DMS 273 treated with DMSO at 0.1 percent for 48 hours (cell line): ENCODE data around the gene DIDO1.
A peak's percentile ranks its signal among the peaks of the same experiment; 100 is the strongest.

Experiments used
- DNase-seq: peaks from one replicate; lab custom pipeline; 2025; lab: John Stamatoyannopoulos, UW

Gene DIDO1

DNA sequence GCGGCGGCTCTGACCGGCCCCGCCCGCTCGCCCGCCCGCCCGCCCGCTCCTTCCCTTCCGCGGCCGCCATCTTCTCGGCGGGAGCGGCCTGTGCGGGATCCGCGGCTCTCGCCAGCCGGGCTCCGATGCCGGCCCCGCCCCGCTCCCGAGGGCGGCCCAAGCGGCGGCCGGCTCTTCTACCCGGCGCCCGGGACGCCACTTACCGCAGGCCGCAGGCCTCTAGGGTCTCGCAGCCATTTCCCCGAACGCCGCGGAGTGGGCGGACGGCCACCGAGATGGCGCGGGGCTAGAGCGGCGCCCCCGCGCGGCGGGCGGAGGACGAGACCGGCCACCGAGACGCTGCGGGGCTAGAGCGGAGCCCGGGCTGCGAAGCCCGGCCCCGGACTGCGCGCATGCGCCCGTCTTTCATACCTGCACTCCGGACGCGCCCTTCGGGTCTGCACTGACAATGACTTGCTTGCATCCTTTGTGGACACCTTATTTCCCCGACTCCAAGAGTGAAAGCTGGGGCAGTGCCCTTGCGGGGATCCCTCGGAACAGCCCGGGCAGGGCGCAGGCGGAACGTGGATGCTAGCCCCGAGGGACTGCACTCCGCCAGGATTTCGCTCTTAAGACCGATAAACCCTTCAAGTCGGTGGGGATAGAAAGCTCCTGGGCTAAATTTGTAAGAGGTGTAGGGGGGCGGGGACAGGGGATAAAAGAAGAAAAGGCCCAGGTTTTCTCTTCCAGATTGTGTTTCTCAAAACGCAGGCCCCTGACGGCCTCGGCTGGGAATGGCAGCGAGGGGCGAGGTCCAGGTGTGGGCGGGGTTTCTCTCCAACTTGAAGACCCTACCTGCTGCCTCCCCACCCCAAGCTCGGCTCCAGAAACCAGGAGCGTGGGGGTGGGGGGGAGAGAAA, at the start of gene DIDO1:
TSS of gene DIDO1 (minus strand) at position 277 of the 899 bp plus-strand sequence.
- peak; percentile 64 for DNase-seq

GRCh38 chr20:62975251-62975760, 49.0 kb upstream of the DIDO1 start:
- no peak for DNase-seq

DNA sequence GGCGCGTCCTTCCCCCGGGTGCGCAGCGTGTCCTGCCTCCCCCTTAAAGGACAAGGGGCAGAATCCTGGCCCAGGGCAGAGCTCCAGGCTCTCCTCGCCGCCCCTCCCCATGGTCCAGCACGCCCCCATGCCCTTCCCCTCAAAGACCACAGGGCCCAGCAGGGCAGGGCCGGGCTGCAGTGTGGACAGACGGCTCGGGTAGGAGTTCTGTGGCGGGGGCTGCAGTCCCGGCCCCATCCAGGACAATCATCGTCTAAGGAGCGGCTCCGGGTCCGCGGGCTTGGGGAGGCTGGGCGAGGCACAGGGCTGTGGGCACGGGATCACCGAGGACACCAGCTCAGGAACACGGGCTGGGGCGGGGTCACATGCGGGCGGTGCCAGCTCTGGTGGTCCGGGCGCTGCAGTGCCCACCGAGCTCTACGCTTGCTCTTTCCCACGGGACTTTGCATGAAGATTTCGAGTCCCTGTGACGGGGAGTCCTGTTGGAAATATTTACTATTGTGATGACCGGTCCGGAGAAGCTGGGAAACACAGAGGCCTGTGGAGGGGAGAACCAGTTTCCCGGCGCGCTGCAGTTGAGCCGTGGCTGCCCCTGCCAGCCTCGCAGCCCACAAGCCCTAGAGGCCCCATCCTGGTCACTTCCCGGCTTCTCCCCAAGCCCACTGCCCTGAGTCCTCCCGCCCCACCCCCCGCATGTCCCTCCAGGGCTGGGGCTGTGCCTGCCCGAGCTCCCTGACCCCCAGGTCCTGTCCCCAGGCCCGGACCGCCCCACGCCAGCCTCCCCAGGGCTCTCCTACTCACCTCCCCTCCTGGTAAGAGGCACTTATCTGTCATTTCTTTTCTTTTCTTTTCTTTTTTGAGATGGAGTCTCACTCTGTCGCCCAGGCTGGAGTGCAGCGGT, 46.8 kb upstream of the DIDO1 start:
- no peak for DNase-seq

DNA sequence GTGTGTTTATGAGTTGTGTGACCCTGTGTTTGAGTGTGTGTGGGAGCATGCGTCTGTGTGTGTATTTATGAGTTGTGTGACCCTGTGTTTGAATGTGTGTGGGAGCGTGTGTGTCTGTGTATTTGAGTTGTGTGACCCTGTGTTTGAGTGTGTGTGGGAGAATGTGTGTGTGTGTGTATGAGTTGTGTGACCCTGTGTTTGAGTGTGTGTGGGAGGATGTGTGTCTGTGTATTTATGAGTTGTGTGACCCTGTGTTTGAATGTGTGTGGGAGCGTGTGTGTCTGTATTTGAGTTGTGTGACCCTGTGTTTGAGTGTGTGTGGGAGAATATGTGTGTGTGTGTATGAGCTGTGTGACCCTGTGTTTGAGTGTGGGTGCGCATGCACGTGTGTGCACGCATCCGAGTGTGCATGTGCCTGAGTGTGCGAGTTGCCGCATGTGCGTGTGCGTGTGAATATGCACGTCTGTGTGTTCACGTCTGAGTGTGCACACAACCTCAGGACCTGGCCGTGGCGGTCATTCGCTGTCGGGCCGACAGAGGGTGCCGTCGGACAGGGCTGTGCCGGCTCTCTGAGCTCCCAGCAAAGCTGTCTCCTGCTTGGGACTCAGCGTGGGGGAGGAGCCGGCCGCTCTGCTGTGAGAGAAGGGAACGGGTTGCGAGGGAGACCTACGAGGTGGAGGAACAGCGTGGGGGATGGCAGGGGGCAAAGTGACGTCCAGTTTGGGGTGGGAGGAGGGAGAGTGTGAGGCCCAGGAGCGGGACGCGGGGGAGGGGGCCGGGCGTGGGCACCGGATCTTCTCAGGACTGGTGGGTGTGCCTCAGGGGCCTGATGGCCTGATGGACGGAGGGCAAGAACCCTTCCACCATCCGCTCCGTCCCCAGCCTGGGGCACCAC, 45.9 kb upstream of the DIDO1 start:
- peak; percentile 44 for DNase-seq

GRCh38 chr20:62971211-62971949, 45.1 kb upstream of the DIDO1 start:
- DNase-seq, result no peak

DNA sequence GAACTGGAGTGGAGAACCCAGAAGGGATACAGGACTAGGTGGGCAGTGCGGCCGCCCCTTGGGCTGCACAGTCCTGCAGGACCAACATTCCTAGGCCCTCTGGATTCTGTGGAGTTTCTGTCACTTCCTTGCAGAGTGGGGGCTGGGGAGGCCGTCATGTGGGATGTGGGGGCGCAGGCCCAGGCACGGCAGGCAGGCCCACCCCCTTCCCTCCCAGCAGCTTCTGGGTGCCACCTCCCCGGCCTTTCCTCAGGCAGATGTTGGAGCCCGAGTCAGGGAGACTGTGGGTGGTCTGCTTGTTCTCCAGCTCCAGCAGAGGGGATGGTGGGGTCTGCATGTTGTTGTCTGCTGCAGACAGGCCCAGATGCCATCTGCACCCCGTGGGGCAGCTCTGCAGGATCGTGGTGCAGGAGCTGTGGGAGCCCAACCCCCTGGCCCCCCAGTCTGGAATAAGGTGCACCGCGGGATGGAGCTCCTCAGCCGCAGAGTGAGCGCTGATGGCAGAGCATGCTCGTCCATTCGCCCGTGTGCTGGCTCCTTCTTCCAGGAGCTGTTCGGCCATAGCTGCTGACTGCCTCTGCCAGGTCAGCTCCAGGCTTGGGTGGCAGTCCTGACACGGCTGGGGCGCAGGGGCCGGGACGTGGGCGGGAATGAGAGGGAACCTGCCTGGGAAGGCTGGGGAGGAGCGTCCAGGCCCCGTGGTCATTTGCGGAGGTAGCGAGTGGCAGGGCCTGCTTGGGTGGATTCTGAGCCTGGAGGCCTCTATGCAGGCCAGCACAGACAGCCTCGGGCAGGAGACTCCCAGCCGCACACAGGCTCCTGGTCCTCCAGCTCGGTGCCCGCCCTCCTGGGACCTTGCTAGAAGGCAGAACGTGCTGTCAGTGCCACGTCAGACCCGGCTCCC, 44.3 kb upstream of the DIDO1 start:
- no peak for DNase-seq

DNA sequence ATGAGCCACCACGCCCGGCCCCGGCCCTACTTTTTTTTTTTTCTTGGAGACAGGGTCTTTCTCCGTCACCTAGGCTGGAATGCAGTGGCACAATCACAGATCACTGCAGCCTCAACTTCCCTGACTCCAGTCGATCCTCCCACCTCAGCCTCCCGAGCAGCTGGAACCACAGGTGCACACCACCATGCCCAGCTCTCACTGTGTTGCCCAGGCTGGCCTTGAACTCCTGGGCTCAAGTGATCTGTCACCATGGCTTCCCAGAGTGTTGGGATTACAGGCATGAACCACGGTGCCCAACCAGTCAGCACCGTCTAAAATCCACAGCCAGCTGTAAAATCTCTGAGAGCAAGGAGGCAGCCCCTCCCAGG, 43.6 kb upstream of the DIDO1 start:
- no peak for DNase-seq

DNA sequence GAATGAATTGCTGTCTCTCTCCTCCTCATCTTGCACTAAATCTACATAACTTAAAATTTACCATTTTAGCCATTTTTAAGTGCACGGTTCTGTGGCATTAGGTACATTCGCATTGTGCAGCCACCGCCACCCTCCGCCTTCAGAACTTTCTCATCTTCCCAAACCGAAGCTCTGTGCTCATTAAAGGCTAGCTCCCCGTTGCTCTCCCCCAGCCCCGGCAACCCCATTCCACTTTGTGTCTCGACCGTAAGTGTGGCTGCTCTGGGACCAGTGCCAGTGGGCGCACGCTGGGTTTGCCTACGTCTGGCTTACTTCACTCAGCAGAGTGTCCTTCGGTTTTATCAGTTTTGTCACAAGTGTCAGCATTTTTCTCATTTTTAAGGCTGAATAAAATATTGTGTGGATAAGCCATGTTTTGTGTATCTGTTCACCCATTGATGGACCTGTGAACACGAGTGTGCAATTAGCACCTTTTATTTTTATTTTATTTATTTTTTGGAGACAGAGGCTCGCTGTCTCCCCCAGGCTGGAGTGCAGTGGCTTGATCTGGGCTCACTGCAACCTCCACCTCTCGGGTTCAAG, 43.0 kb upstream of the DIDO1 start:
- no peak for DNase-seq

DNA sequence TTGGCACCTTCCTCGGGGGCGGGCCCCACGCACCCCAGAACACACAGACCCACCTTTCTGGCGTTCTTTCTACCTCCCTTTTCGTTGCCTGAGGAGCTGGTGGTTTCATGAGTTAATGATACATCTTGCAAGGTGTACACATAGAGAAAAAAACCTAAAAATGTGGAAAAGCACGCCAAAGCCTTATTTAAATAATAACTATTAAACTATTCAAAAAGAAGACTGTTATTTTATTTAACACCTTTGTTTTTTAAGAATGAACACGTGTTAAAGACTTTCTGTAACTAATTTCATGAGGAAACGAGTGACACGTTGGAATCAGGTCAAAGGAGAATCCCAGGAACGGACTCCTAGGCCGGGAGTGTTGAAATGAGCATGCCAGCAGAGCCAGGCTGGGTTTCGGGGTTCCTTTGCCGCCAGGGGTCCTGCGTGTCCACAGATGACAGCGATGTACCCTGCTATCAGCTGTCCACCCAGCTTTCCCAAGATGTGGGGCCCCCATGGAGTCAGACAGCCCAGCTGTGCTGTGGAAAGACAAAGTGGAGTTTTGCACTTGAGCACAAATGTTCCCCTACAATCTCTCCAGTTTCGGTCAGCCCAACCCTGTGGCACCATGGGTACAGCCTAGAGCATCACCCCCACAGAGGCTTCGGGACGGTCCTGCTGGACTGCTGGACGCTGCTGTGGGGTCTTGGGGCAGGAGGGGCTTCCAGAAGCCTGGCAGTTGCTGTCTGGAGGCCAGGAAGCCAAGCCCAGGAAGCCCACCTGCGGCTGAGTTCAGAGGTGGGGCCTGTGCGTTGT, 42.3 kb upstream of the DIDO1 start:
- no peak for DNase-seq

DNA sequence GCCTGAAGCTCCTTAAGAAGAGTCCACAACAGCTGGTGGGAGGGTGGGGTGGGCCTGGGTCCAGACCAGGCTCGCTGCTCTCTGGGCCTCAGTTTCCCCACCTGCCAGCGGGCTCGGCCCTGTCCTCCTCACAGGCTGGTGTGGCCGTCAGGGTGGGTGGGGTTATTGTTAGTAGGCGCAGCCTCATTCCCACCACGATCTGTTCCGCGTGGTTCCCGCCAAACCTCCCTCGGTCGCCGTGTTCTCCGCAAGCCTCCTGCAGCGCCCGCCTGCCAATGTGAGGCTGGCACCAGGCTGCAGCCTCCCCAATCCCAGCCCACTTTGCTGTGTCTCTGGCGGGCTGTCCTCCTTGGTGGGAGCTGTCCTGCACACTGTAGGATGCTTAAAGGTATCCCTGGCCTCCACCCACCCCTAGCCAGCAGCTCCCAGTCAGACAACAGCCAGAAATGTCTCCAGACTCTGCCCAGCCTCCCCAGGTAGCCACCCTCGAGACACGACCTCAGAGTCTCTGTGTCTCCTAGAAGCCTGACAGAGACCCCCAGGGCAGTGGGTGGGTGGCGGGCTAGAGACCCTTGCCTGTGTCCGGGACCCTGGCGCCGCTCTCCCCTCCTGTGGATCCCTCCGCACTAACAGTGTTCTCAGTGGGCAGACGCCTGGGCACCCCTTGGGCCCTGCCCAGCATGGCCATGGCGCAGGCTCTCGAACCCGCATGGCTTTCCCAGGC, 41.5 kb upstream of the DIDO1 start:
- DNase-seq, result no peak

- no peak for DNase-seq
Observed at GRCh38 chr20:62967149-62967501, 40.8 kb upstream of the DIDO1 start.

DNA sequence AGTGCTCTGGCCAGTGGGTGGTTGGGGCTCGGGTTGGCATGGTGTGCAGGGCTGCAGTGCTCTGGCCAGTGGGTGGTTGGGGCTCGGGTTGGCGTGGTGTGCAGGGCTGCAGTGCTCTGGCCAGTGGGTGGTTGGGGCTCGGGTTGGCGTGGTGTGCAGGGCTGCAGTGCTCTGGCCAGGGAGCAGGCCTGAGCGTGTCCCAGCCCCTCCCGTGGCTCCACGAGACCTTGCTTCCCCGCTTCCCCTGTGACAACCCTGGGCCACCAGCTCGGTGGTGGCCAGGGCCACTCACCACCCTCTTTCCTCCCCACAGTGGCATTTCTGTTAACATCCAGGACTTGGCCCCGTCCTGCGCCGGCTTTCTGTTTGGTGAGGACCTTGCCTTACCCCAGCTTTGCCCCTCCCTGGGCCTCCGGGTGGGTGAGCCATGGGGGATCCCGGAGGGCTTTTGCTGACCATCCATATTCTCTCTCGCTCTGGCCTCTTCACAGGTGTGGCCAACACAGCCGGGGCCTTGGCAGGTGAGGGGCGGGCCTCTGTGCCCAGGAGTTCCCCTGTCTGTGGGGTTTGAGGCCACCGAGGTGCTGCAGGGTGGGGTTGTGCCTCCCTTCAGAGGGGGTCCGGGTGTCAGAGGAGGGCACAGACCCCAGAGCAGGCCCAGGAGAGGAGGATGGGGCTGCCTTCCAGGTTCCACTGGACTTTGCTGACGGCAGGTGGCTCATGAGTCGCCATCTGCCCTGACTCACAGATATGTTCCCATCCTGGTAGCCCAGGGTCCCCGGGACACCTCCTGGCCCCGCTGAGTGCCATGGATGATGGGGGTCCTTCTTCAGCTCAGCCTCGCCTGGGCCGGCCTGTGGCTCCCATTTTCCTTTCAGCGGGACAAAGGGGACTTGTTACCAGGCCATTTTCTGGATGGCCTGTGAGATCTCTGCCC, 40.2 kb upstream of the DIDO1 start:
- no peak for DNase-seq

DNA sequence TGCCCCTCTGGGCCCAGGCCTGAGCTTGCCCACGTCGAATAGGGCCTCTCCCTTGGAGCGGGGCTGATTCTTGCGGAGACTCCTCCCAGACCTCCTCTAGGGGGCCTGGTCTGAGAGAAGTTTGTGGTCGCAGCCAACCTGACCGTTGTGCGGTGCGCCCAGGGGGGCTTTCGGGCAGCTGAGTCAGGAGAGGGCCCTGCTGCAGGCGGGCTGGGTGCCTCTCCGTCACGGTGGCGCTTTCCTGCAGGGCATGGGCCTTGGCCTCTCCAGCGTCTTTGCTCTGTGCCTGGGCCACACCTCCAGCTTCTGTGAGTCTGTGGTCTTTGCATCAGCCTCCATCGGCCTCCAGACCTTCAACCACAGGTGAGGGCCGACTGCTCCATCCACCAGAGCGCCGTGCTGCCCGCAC, 39.1 kb upstream of the DIDO1 start:
- DNase-seq, result no peak

DNA sequence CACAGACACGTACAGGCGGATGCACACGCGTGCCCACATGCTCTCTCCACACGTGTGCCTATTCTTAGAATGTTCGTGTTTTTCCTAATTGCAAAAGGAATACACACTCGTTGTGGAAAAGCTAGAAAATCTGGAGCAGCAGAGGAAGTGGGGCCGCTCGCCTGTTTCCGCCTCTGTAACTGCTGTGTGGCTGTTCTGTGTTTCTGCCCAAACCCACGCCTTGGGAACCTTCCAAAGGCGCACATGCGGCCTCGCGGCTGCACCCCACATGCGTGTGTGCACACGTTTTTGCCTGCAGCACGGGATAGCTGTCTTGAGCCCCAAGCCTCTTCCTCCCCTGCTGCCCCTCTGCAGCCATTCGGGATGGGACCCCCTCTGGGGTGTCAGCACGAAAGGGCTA, 38.4 kb upstream of the DIDO1 start:
- no peak for DNase-seq

- no peak for DNase-seq
Observed at GRCh38 chr20:62963614-62964397, 37.5 kb upstream of the DIDO1 start.
